HG02588 (cell line): ENCODE results near the gene SORL1.

Source experiments
- ATAC-seq: cut with Tn5 transposase; IDR thresholded peaks from one replicate; pipeline ENCODE4 v1.9.1; 2021; ENCODE audit warnings: mild to moderate bottlenecking, moderate library complexity; ENCODE audit not compliant: unreplicated experiment

Gene SORL1

GRCh38 chr11:121427400-121427744 lies 24.7 kb upstream of the SORL1 start:
- ATAC-seq, result no peak

- no peak for ATAC-seq
These were observed 22.6 kb upstream of the SORL1 start for GRCh38 chr11:121429556-121429955.

- ATAC-seq, result no peak
These were observed 20.1 kb upstream of the SORL1 start for GRCh38 chr11:121431820-121432526.

- ATAC-seq, result no peak
These were observed 17.0 kb upstream of the SORL1 start for GRCh38 chr11:121435132-121435531.

GRCh38 chr11:121435551-121436511 lies 16.3 kb upstream of the SORL1 start:
- no peak for ATAC-seq

- no peak for ATAC-seq
These were observed 15.0 kb upstream of the SORL1 start for GRCh38 chr11:121437018-121437685.

- no peak for ATAC-seq
These were observed 14.4 kb upstream of the SORL1 start for GRCh38 chr11:121437686-121438078.

- no peak for ATAC-seq
These were observed 12.8 kb upstream of the SORL1 start for GRCh38 chr11:121439337-121439736.

- no peak for ATAC-seq
These were observed 12.4 kb upstream of the SORL1 start for GRCh38 chr11:121439759-121440158.

GRCh38 chr11:121441521-121441920 lies 10.6 kb upstream of the SORL1 start:
- ATAC-seq, result no peak

GRCh38 chr11:121443688-121444275 lies 8.3 kb upstream of the SORL1 start:
- ATAC-seq, result no peak

GRCh38 chr11:121444526-121444925 lies 7.6 kb upstream of the SORL1 start:
- ATAC-seq, result no peak

- peak; percentile 5 for ATAC-seq
These were observed 6.9 kb upstream of the SORL1 start for GRCh38 chr11:121445071-121445768.

GRCh38 chr11:121446752-121447156 lies 5.4 kb upstream of the SORL1 start:
- no peak for ATAC-seq

GRCh38 chr11:121448011-121448410 lies 4.1 kb upstream of the SORL1 start:
- no peak for ATAC-seq

- no peak for ATAC-seq
These were observed 3.6 kb upstream of the SORL1 start for GRCh38 chr11:121448431-121448941.

GRCh38 chr11:121449123-121449522 lies 3.0 kb upstream of the SORL1 start:
- no peak for ATAC-seq

- no peak for ATAC-seq
These were observed 2.5 kb upstream of the SORL1 start for GRCh38 chr11:121449626-121450025.

GRCh38 chr11:121450401-121450800 lies 1.7 kb upstream of the SORL1 start:
- ATAC-seq, result no peak
